OCI-LY1 (cell line): Measurements from ENCODE around the gene AKAP8.

Source experiments
- CTCF ChIP-seq: fragments of 200-600 bp; sonication (generic), shearing (Covaris generic); IDR thresholded peaks from 2 replicates; pipeline ENCODE4 v1.5.1; 2017; ENCODE audit warnings: mild to moderate bottlenecking, antibody characterized with exemption, low read length, moderate library complexity, mixed read lengths
- EZH2 ChIP-seq: fragments of 200-600 bp; sonication (generic), shearing (Covaris generic); IDR thresholded peaks from 2 replicates; pipeline ENCODE4 v1.8.0; 2017; ENCODE audit warnings: borderline replicate concordance, mixed run types, mild to moderate bottlenecking, antibody characterized with exemption, low read length, moderate library complexity, mixed read lengths

GRCh38 chr19:15331419-15332310 is 47.9 kb downstream of the AKAP8 start:
- no peak for TF ChIP-seq CTCF
- no peak for TF ChIP-seq EZH2
